Spleen (tissue), 11 donors: ENCODE measurements around the gene ZBTB7C. TPM values are rescaled to one million over a fixed set of nuclear protein-coding genes. Genes with fewer than 3 reads are reported as not detected.

Source experiments
- DNase-seq: peaks from one replicate; pipeline ENCODE4 v3.0.0-alpha.2; 2020
- H3K27ac ChIP-seq, 8 donors: fragments of 200-600 bp; sonication (generic) in 7 of 8; 1 replicate in 4 of 8; 2 replicates in 4 of 8; pipeline versions ENCODE4 v1.5.0 to v1.8.0; 2016 to 2021; ENCODE audit warnings: inconsistent platforms in 4 of 8, mild to moderate bottlenecking in 4 of 8, moderate library complexity in 1 of 8
- H3K27me3 ChIP-seq, 7 donors: fragments of 200-600 bp; sonication (generic) in 6 of 7; replicated peaks in 1 of 7; 1 replicate in 4 of 7; 2 replicates in 3 of 7; pipeline versions ENCODE4 v1.5.0 to v1.8.0; 2016 to 2021; ENCODE audit warnings: inconsistent platforms in 3 of 7, mild to moderate bottlenecking in 1 of 7
- H3K36me3 ChIP-seq, 6 donors: fragments of 200-600 bp; sonication (generic) in 5 of 6; 1 replicate in 4 of 6; 2 replicates in 2 of 6; pipeline versions ENCODE4 v1.5.0 to v1.8.0; 2016 to 2021; ENCODE audit warnings: inconsistent platforms in 2 of 6
- H3K4me1 ChIP-seq, 6 donors: fragments of 200-600 bp; sonication (generic) in 5 of 6; 1 replicate in 3 of 6; 2 replicates in 3 of 6; pipeline versions ENCODE4 v1.5.0 to v1.8.0; 2016 to 2021; ENCODE audit warnings: inconsistent platforms in 3 of 6
- H3K4me3 ChIP-seq, 8 donors: fragments of 200-600 bp; sonication (generic) in 7 of 8; 1 replicate in 4 of 8; 2 replicates in 4 of 8; pipeline versions ENCODE4 v1.5.0 to v1.8.0; 2016 to 2021; ENCODE audit warnings: inconsistent platforms in 4 of 8, mild to moderate bottlenecking in 4 of 8, moderate library complexity in 2 of 8
- H3K9me3 ChIP-seq, 8 donors: fragments of 200-600 bp; sonication (generic) in 7 of 8; 1 replicate in 4 of 8; 2 replicates in 4 of 8; pipeline versions ENCODE4 v1.5.0 to v1.8.0; 2016 to 2021; ENCODE audit warnings: inconsistent platforms in 4 of 8
- CTCF ChIP-seq, 11 experiments: fragments of 200-600 bp in 7 of 11; fragments of 450-650 bp in 4 of 11; sonication (generic) in 4 of 11; IDR thresholded peaks in 8 of 11; conservative IDR thresholded peaks in 3 of 11; 1 replicate in 7 of 11; 2 replicates in 4 of 11; pipeline versions ENCODE4 v1.4.0 to v1.8.0; 2016 to 2021; ENCODE audit warnings: antibody characterized with exemption in 11 of 11, inconsistent platforms in 4 of 11, mild to moderate bottlenecking in 1 of 11
- POLR2A ChIP-seq, 3 donors: fragments of 450-650 bp; IDR thresholded peaks; one replicate each; pipeline ENCODE4 v1.5.1; 2017; ENCODE audit warnings: antibody characterized with exemption in 3 of 3, mild to moderate bottlenecking in 1 of 3
- POLR2AphosphoS5 ChIP-seq, 3 donors: sonication (generic); formaldehyde crosslinking; IDR thresholded peaks; one replicate each; pipeline ENCODE4 v1.5.1; 2017; ENCODE audit warnings: antibody characterized with exemption in 3 of 3
- WGBS, 5 donors: extraction: QIAGEN DNeasy Blood & Tissue Kit in 3 of 5; methylation state at CpG; one replicate each; pipeline versions ENCODE4 v1.1.5 to v1.1.7; 2013 to 2018; 5-methylcytosine and 5-hydroxymethylcytosine counted together
- intact Hi-C: fragments of 100-400 bp; cut with DNase I; formaldehyde crosslinking; loops from one replicate; pipeline ENCODE4 v1.15.0; 2023; ENCODE audit warnings: low total_unique reads
- polyA plus RNA-seq, 3 donors: library from polyadenylated mRNA; stranded (reverse); fragments of 200-250 nt; gene quantifications; one replicate each; pipeline ENCODE4 v1.2.1, GENCODE V29; 2013
- total RNA-seq, 7 donors: library from RNA; depleted of rRNA in 3 of 7; stranded (reverse); fragments of >200 nt in 3 of 7; fragmentation: NEBNext Ultra II Directional in 4 of 7; extraction: Animal tissue kit (Norgen Biotek cat#: 25700) in 4 of 7; gene quantifications; one replicate each; pipeline versions ENCODE4 v1.1.0 to v1.2.1, GENCODE V29; 2016 to 2021
- donor health status: healthy with polysubstance abuse.
- donor health status: DM: no; HTN: no; CAD: no; lungs with moderate emphysema.
- donor health status: DM: no; HTN: no; CAD: no.
- donor health status: Bipolar disorder and iron deficiency.
- donor health status: healthy.
- donor health status: DM: no; HTN: no; CAD: no.
- donor health status: DM: yes; HTN: yes; CAD: no.

Gene ZBTB7C
- total and polyA plus RNA-seq, 10 donors, result 1.00 to 64.2 (median 18.8) TPM

- TF ChIP-seq POLR2A (IDR thresholded peaks at IDR 0.05) (no peak), POLR2AphosphoS5 (IDR thresholded peaks at IDR 0.05) (no peak), CTCF (IDR thresholded peaks at IDR 0.05 in 8 of 11, conservative IDR thresholded peaks at IDR 0.05 in 3 of 11) (no peak)
- peak; percentile 66 for DNase-seq
- 79 to 86% (median 83%) methylated on average over 7 of the region's 7 CpGs for WGBS, 5 donors
- peaks cover 0 to 57% (median 25%) of the 10 kb centered on the region in 7 donors for H3K27me3 ChIP-seq
- H3K9me3 ChIP-seq, result no peaks in the 10 kb centered on the region
- intact Hi-C loops, result no loop called here
- peaks cover 2 to 88% (median 40%) of the 10 kb centered on the region in 6 donors for H3K4me1 ChIP-seq
- H3K36me3 ChIP-seq, result no peaks in the 10 kb centered on the region
- H3K4me3 ChIP-seq, result no peak overlapping the region
- H3K27ac ChIP-seq, result peak overlapping the region in 3 of 8 donors; percentile 14 to 75 (median 69)
Observed at GRCh38 chr18:48138660-48139430, 270.3 kb downstream of the ZBTB7C start.

- WGBS, 5 donors, result 33 to 57% (median 51%) methylated on average over 4 of the region's 4 CpGs
- Histone ChIP-seq H3K36me3 (no peaks in the 10 kb centered on the region), H3K4me1 (peaks cover 2 to 92% (median 40%) of the 10 kb centered on the region in 6 donors), H3K27me3 (peaks cover 0 to 57% (median 25%) of the 10 kb centered on the region in 7 donors), H3K4me3 (no peak overlapping the region), H3K27ac (peak overlapping the region in 5 of 8 donors; percentile 69 to 78 (median 72)), H3K9me3 (no peaks in the 10 kb centered on the region)
- intact Hi-C loops, result no loop called here
- DNase-seq, result peak; percentile 39
- TF ChIP-seq POLR2AphosphoS5 (IDR thresholded peaks at IDR 0.05), result no peak
- TF ChIP-seq POLR2A (IDR thresholded peaks at IDR 0.05), result no peak
- no peak for TF ChIP-seq CTCF (IDR thresholded peaks at IDR 0.05 in 8 of 11, conservative IDR thresholded peaks at IDR 0.05 in 3 of 11)
Observed at GRCh38 chr18:48138210-48138609, 271.0 kb downstream of the ZBTB7C start.

GRCh38 chr18:48137374-48138081 lies 271.7 kb downstream of the ZBTB7C start:
- peak overlapping the region; percentile 13 to 78 (median 72) for H3K27ac ChIP-seq
- intact Hi-C loops, result no loop called here
- peak; percentile 41 for DNase-seq

More at GRCh38 chr18:48137374-48138081, 271.7 kb downstream of the ZBTB7C start:
- H3K4me3 ChIP-seq, result peak overlapping the region in 6 of 8 donors; percentile 36 to 70 (median 46)
- TF ChIP-seq POLR2AphosphoS5 (IDR thresholded peaks at IDR 0.05) (no peak), POLR2A (IDR thresholded peaks at IDR 0.05) (no peak), CTCF (IDR thresholded peaks at IDR 0.05 in 8 of 11, conservative IDR thresholded peaks at IDR 0.05 in 3 of 11) (no peak)
- H3K9me3 ChIP-seq, result no peaks in the 10 kb centered on the region
- no peaks in the 10 kb centered on the region for H3K36me3 ChIP-seq
- peaks cover 0 to 57% (median 25%) of the 10 kb centered on the region in 7 donors for H3K27me3 ChIP-seq
- 18 to 28% (median 27%) methylated on average over 10 of the region's 10 CpGs for WGBS, 5 donors
- peaks cover 2 to 87% (median 40%) of the 10 kb centered on the region in 6 donors for H3K4me1 ChIP-seq
